HepG2 (cell line): ENCODE measurements around the gene DOC2A. TPM values are rescaled to one million over a fixed set of nuclear protein-coding genes. Genes with fewer than 3 reads are reported as not detected.

Experiments
- GMEB1 ChIP-seq: sonication (generic); formaldehyde crosslinking; IDR thresholded peaks from 2 replicates; pipeline ENCODE4 v1.5.1; 2020; ENCODE audit warnings: missing genetic modification reagents, mild to moderate bottlenecking, borderline replicate concordance
- HMGXB4 ChIP-seq, 2 experiments: sonication (generic) in 1 of 2; formaldehyde crosslinking in 1 of 2; IDR thresholded peaks; 2 replicates each; pipeline versions ENCODE4 v1.4.0 to v1.6.1; 2018 to 2020; ENCODE audit warnings: missing genetic modification reagents in 2 of 2, borderline replicate concordance in 1 of 2, low read depth in 1 of 2, mild to moderate bottlenecking in 1 of 2, missing biosample characterization in 1 of 2
- IKZF1 ChIP-seq: fragments of 450-650 bp; IDR thresholded peaks from 2 replicates; pipeline ENCODE4 v1.7.1; 2016
- MAZ ChIP-seq, 2 experiments: sonication (generic) in 1 of 2; formaldehyde crosslinking in 1 of 2; IDR thresholded peaks; 2 replicates each; pipeline versions ENCODE4 v1.5.0 to v1.6.1; 2012 to 2020; ENCODE audit warnings: low read depth in 2 of 2, mild to moderate bottlenecking in 2 of 2, borderline replicate concordance in 1 of 2, improper control_type of control experiment in 1 of 2, low read length in 1 of 2, missing genetic modification reagents in 1 of 2, moderate library complexity in 1 of 2
- MXD4 ChIP-seq: IDR thresholded peaks from 2 replicates; pipeline ENCODE4 v1.6.1; 2016; ENCODE audit warnings: mild to moderate bottlenecking, missing biosample characterization, missing genetic modification reagents
- RAD51 ChIP-seq: fragments of 450-650 bp; IDR thresholded peaks from 2 replicates; pipeline ENCODE4 v1.6.1; 2016; ENCODE audit warnings: borderline replicate concordance
- TARDBP ChIP-seq: sonication (generic); formaldehyde crosslinking; IDR thresholded peaks from 2 replicates; pipeline ENCODE4 v1.8.0; 2022; ENCODE audit warnings: mild to moderate bottlenecking, missing genetic modification reagents
- TERF1 ChIP-seq: sonication (generic); formaldehyde crosslinking; IDR thresholded peaks from 2 replicates; pipeline ENCODE4 v1.8.0; 2022; ENCODE audit warnings: mild to moderate bottlenecking, missing genetic modification reagents, moderate library complexity
- USF2 ChIP-seq, 2 experiments: sonication (generic) in 1 of 2; formaldehyde crosslinking in 1 of 2; IDR thresholded peaks; 2 replicates each; pipeline versions ENCODE4 v1.5.1 to v1.6.1; 2011 to 2020; ENCODE audit warnings: borderline replicate concordance in 1 of 2, low read depth in 1 of 2, low read length in 1 of 2, mild to moderate bottlenecking in 1 of 2, missing genetic modification reagents in 1 of 2, moderate library complexity in 1 of 2
- ZFP62 ChIP-seq: sonication (generic); formaldehyde crosslinking; IDR thresholded peaks from 2 replicates; pipeline ENCODE4 v1.4.0; 2020; ENCODE audit warnings: missing genetic modification reagents
- ZMYM3 ChIP-seq: sonication (generic); formaldehyde crosslinking; IDR thresholded peaks from 2 replicates; pipeline ENCODE4 v1.5.1; 2020; ENCODE audit warnings: mild to moderate bottlenecking, missing genetic modification reagents
- ZNF280D ChIP-seq: sonication (generic); formaldehyde crosslinking; IDR thresholded peaks from 2 replicates; pipeline ENCODE4 v1.5.1; 2020; ENCODE audit warnings: mild to moderate bottlenecking, missing genetic modification reagents
- ZNF34 ChIP-seq: sonication (generic); formaldehyde crosslinking; IDR thresholded peaks from 2 replicates; pipeline ENCODE4 v1.4.0; 2020; ENCODE audit warnings: mild to moderate bottlenecking, missing genetic modification reagents, borderline replicate concordance
- ZNF501 ChIP-seq: sonication (generic); formaldehyde crosslinking; IDR thresholded peaks from 2 replicates; pipeline ENCODE4 v1.5.1; 2020; ENCODE audit warnings: mild to moderate bottlenecking, moderate library complexity, missing genetic modification reagents
- ZNF556 ChIP-seq: sonication (generic); formaldehyde crosslinking; IDR thresholded peaks from 2 replicates; pipeline ENCODE4 v1.4.0; 2020; ENCODE audit warnings: mild to moderate bottlenecking, missing genetic modification reagents, borderline replicate concordance
- ZSCAN29 ChIP-seq: sonication (generic); formaldehyde crosslinking; conservative IDR thresholded peaks from 2 replicates; pipeline ENCODE4 v1.4.0; 2020; ENCODE audit warnings: mild to moderate bottlenecking, missing genetic modification reagents
- polyA plus RNA-seq, 8 experiments: library from polyadenylated mRNA; depleted of rRNA in 3 of 8; stranded (reverse) in 7 of 8; unstranded in 1 of 8; fragments of >200 nt; fragmentation: Illumina TruSeq in 4 of 8; extraction: Trizol in 4 of 8; gene quantifications; 2 replicates each; pipeline versions ENCODE4 v1.2.1 to v1.2.3, GENCODE V29; 2011 to 2016; ENCODE audit warnings: low read depth in 4 of 8, missing spikeins in 1 of 8, mixed read lengths in 1 of 8; ENCODE audit not compliant: insufficient read depth in 1 of 8
- total RNA-seq, 5 experiments: library from RNA; depleted of rRNA; stranded (reverse); fragments of >200 nt; fragmentation: Illumina TruSeq; extraction: Trizol; gene quantifications; 2 replicates each; pipeline ENCODE4 v1.2.3, GENCODE V29; 2016; ENCODE audit warnings: low read depth in 1 of 5

Gene DOC2A
- total and polyA plus RNA-seq, 2 of the 13 experiments (the other 11 are each of a cell fraction or from before 2014, with no cell fraction given), result 0.15 to 0.55 TPM

GRCh38 chr16:29974291-29975133 lies 36.3 kb downstream of the DOC2A start (continued):
- TF ChIP-seq GMEB1 (CRISPR knock-in tag), result no peak
- 0 out of 2 replicates have a peak, but pooled peaks have one; percentile 8 for TF ChIP-seq ZNF34 (CRISPR knock-in tag)
- TF ChIP-seq ZNF501 (CRISPR knock-in tag), result no peak
- TF ChIP-seq ZNF280D, result no peak
- TF ChIP-seq ZFP62 (CRISPR knock-in tag), result no peak
- TF ChIP-seq TERF1 (CRISPR knock-in tag), result no peak
- TF ChIP-seq TARDBP (CRISPR knock-in tag), result no peak
- TF ChIP-seq RAD51, result no peak
- TF ChIP-seq MXD4 (CRISPR knock-in tag), result 0 out of 2 replicates have a peak, but pooled peaks have one; percentile 20
- no peak; the same call in 1 of the 2 replicates for TF ChIP-seq ZMYM3
- no peak for TF ChIP-seq MAZ (IDR thresholded peaks at IDR 0.05; ENCODE audit: borderline replicate concordance, low read depth, low read length)
- no peak for TF ChIP-seq MAZ (CRISPR knock-in tag; IDR thresholded peaks at IDR 0.05; ENCODE audit: low read depth)
- no peak for TF ChIP-seq ZSCAN29 (CRISPR knock-in tag)
- 0 out of 2 replicates have a peak, but pooled peaks have one; percentile 7 for TF ChIP-seq USF2 (IDR thresholded peaks at IDR 0.05; ENCODE audit: low read depth, low read length)
- no peak for TF ChIP-seq USF2 (CRISPR knock-in tag; IDR thresholded peaks at IDR 0.05; ENCODE audit: borderline replicate concordance)
- 0 out of 4 replicates have a peak, but pooled peaks of 1 of the 2 experiments have one; percentile 10 for TF ChIP-seq HMGXB4 (CRISPR knock-in tag; IDR thresholded peaks at IDR 0.05; ENCODE audit: borderline replicate concordance in 1 of 2, low read depth in 1 of 2)
- no peak for TF ChIP-seq ZNF556
- TF ChIP-seq IKZF1, result no peak
